ENCODE results near the gene RPL13.
"Not testable (repeated sequence)": the region's sequence is repeated elsewhere in the genome, so short reads cannot be mapped to it uniquely, and the experiment has no call there.

RPL13 gene

DNA sequence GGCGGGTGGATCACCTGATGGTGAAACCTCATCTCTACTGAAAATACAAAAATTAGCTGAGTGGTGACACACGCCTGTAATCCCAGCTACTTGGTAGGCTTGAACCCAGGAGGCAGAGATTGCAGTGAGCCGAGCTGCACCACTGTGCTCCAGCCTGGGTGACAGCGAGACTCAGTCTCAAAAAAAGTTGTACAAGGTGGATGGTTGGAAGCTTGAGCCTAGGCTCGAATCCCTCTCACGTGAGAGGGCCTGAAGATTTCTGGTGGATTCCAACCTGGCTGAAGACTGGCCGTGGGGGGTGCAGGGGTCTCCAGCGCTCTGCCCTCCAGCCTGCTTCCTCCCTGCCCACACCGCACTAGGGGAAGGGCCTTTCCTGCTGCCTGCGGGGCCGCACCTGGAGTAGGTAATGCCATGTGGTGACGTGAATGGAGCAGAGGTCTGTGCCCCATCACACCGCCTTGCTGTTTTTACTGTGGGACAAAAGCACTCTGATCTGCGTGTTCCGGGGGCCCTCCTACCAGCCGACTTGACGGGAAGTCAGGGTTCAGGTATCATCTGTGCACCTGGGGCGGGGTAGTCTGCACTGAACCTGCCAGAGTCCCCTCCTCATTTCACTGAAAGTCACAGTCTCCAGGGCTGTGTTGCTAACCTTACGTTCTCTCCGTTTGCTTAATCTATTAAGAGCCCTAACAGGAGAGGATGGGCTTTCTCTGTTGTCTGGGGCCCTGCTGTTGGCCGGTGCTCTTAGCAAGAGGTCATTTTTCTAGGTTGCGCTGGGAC, 4.2 kb downstream of the RPL13 start:
- no peak for DNase-seq

DNA sequence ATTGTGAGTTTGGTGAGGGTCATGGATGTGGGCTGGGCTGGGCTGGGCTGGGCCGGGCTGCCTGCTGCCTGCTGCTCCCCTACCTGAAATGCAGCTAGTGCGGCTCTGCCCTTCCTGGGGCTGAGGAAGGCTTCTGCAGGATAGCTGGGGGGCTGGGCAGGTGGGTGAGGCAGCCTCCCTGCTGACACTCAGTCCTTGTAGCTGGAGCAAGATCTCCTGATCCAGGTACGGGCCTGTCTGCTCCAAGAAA, 4.7 kb downstream of the RPL13 start:
- DNase-seq, result no peak

- DNase-seq, result peak; percentile 39
These were observed 5.3 kb downstream of the RPL13 start for GRCh38 chr16:89565506-89566372.

GRCh38 chr16:89567656-89568594, 7.4 kb downstream of the RPL13 start:
- no peak for DNase-seq

DNA sequence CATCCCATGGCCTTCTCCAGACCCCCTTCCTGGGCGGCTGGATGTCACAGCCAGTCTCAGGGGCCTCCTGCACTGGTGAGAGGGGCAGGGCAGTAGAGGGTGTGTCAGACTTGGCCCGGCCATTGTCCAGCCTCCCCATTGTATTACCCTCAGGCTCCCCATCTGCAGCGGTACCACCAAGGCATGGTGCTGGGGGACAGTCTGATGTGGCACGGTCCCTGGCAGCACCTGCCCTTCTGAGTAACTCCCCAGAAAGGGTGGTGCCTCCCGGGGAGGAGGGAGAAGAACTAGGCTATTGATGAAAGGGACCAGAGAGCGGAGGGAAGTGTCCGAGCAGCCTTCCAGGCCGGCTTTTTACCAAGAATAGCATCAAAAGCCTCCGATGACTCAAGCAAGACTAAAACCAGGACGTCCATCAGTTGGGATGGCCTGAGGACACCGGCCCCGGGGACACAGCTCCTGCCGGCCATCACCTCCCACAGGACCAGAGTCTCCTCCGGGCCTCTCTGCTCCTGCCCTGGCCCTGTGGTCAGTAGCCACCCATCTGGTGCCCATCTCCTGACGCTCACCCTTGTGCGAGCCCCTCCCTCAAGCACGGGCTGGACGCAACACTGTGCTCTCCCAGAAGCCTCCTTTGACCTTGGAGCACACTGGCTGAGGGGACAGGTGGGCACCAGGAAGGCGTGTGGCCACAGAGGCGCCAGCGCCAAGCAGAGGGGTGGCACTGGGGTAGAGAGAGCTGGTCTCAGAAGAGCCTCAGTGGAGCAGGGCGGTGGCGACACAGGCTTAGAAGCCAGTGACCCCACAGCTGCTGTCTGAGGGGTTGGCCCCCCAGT, 9.2 kb downstream of the RPL13 start:
- DNase-seq, result no peak

- DNase-seq, result no peak
These were observed 10.0 kb downstream of the RPL13 start for GRCh38 chr16:89570342-89570923.

- DNase-seq, result not testable (repeated sequence)
These were observed 10.6 kb downstream of the RPL13 start for GRCh38 chr16:89570983-89571598.

GRCh38 chr16:89571636-89572035, 11.2 kb downstream of the RPL13 start:
- no peak for DNase-seq

DNA sequence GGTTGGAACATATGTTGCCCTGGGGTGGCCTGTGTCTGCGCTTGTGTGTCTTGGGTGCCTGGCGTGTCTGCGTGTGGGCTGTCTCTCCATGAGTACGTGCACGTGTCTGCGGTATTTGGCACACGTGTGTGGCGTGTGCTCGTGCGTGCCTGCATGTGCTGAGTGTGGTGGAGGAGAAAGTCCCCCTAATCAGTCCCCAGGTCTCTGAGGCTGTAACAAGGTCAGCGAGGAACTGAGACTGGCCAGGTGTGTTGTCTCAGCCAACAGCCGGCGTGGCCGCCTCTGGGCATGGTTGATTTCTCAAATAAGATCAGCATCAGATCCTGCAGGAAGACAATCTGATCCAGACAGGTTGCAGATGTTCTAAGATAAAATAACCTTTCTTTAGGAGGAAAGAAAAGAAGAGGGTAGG, 11.6 kb downstream of the RPL13 start:
- no peak for DNase-seq

GRCh38 chr16:89572485-89573205, 12.2 kb downstream of the RPL13 start:
- DNase-seq, result no peak

- no peak for DNase-seq
These were observed 13.6 kb downstream of the RPL13 start for GRCh38 chr16:89573826-89574680.

DNA sequence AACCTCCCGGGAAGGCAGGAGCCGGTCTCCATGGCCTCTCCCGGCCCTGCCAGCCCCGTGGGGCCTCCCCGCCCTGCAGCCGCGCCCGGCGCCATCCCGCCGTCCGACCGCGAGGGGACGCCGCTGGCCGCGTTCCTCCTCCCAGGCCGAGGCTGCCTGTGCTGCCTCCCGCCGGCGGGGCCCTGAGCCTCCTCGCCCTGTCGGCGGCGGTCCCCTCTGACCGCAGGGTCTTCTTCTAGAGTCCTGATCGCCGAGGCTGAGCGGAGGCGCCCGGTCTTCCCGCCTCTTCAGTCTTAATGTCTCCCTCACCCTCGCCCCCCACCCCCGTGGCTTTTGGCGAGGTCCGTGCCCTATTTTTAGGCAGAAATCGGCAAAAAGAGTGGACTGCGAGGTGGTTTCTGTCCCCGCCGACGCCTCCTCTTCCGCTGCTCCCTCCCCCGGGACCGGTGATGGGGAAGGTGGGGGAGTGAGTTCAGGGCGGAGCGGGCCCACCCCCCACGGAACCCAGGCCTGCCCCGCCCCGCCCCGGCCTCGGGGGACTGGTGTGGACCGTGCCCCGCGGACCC, 14.3 kb downstream of the RPL13 start:
- peak; percentile 62 for DNase-seq

DNA sequence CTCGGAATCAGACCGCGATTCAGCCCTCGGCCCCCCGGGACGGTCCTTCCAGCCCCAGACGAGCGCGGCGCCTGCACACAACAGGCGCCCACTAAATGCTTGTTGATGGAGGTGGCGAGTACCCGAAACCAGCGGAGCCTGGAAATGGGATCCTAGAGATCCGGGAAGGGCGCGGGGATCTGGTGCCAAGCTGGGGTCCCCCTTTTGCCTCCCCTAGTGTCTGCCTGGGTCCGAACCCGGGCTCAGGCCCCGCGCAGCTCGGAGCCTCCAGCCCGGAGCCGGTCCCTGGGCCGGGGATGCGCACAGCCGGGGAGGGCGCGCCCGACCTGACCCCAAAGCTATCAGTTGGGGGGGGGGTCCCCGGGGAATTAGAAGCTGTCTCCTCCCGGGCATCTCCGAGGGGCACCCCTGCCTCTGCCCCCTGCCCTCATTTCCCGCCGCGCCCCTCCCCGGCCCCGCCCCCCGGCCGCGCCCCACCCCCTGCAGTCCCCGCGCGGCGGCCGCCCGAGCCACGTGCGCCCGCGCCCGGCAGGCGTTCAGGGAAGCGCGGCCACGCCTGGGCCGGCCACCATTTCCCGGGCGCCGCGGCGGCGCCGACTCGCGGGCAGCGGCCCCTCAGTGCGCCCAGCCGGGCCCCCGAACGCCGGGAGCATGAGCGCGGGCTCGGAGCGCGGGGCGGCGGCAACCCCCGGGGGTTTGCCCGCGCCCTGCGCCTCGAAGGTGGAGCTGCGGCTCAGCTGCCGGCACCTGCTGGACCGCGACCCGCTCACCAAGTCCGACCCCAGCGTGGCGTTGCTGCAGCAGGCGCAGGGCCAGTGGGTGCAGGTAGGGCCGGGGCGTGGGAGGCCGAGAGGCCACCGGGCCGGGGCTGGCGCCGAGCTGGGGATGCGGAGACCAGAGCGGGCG, 15.0 kb downstream of the RPL13 start, which contains the start of gene CPNE7:
TSS of gene CPNE7 (plus strand) at position 512 of the 906 bp plus-strand sequence. CDS start at position 652, 140 bp downstream.
- DNase-seq, result no peak

DNA sequence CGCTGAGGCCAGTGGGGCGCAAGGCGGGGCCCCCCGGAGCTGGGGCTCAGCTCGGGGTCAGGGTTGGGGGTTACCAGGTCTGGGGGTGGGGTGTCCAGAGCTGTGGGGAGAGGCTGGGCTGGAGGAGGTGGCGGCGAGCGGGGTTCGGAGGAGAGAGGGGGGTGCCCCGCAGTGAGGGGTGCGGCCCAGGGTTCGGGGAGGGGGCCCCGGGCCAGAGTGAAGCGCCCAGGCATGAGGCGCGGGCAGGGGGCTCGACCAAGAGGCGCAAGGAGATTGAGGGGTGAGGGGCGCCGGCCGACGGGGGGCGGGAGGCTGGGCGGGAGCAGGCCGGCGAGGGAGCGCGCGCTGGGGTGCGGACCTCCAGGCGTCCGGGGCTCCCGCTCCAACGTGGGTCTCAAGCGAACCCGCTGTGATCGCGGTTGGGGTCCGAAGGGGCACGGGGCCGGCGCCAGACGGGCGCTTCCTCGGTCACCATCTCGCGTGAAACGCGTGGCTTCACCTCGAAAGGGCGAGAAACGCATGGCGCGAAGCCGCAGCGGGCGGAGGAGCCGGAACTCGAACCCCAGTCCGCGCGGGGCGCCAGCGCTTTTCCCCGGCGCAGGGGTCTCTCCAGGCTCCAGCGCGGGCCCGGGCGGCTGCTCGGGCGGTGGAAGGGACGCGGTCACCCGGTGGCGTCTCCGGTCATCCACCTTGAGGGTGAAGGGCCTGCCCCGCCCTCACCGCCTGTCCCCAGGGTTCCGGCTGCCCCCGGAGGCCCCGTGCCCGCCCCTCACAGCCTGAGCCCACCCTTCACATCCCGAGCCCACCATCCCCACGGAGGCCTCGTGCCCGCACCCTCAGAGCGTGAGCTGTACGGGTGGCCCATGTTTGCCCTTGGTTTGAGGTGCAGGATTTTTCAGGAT, 15.9 kb downstream of the RPL13 start:
- no peak for DNase-seq

DNA sequence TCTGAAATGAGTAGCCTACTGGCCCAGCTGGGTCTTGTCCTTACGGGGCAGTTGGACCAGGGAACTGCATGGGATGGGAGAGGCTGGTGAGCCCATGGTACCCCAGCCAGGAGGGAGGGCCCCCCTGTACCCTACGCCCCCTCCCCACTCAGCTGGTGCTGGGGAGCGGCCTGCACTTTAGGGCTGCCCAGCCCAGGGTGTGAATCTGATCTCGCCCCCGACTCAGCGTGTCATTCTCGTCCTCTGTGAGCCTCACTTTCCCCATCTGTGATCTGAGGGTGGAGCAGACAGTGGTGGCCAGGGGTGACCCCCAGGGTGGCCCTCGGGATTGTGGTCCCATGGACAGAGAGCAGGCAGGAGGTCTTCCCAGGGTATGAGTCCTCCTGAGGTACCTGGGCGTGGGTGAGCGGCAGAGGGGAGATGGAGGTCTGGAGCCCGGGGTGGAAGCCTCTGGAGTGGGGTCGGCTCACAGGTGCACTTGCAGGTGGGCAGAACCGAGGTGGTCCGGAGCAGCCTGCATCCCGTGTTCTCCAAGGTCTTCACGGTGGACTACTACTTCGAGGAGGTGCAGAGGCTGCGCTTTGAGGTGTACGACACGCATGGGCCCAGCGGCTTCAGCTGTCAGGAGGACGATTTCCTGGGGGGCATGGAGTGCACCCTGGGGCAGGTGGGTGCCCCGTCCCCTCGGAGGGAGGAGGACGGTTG, 16.7 kb downstream of the RPL13 start:
- DNase-seq, result no peak

DNA sequence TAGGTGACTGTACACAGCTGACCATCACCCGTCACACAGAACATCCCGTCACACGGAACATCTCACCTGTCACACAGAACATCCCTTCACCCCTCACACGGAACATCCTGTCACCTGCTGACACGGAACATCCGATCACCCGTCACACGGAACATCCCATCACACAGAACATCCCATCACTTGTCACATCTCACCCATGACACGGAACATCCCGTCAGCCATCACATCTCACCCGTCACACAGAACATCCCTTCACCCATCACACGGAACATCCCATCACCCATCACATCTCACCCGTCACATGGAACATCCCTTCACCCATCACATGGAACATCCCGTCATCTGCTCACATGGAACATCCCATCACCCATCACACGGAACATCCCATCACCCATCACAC, 18.9 kb downstream of the RPL13 start:
- no peak for DNase-seq

All from inflammatory macrophage treated with lipopolysaccharide for 4 hours (primary cell).